IMR-90 (cell line): ENCODE measurements around the gene NADK.

Experiments used
- RFX5 ChIP-seq: IDR thresholded peaks from 2 replicates; pipeline ENCODE4 v1.8.0; 2012; ENCODE audit warnings: low read depth, mild to moderate bottlenecking, low read length, moderate library complexity
- SMC3 ChIP-seq: fragments of 150-350 bp; IDR thresholded peaks from 2 replicates; pipeline ENCODE4 v1.6.1; 2016; ENCODE audit warnings: low read depth, mild to moderate bottlenecking, antibody characterized with exemption, low read length, moderate library complexity
- TF ChIP-seq, protein P1 (sequence below): conservative IDR thresholded peaks from 2 replicates; pipeline ENCODE4 v1.5.1; 2012; ENCODE audit warnings: mild to moderate bottlenecking, low read depth, low read length, improper control_type of control experiment

DNA sequence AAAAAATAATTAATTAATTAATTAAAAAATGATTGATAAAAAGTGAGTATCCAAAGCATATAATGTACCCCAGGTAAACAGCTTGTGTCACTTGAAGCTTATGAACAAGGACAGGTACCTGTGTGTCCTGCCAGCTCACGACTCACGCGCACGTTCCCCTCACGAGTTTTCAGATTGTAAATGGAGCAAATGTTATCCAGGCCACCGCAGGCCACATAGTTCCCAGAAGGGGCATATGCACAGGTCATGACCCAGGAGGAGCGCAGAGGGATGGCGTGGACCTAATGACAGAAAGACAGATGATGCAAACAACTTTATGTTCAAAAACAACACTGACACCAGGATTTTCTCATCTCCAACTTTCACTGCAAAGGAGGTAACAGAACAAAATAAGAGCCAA, 26.0 kb upstream of the NADK start:
- TF ChIP-seq, protein P1, sequence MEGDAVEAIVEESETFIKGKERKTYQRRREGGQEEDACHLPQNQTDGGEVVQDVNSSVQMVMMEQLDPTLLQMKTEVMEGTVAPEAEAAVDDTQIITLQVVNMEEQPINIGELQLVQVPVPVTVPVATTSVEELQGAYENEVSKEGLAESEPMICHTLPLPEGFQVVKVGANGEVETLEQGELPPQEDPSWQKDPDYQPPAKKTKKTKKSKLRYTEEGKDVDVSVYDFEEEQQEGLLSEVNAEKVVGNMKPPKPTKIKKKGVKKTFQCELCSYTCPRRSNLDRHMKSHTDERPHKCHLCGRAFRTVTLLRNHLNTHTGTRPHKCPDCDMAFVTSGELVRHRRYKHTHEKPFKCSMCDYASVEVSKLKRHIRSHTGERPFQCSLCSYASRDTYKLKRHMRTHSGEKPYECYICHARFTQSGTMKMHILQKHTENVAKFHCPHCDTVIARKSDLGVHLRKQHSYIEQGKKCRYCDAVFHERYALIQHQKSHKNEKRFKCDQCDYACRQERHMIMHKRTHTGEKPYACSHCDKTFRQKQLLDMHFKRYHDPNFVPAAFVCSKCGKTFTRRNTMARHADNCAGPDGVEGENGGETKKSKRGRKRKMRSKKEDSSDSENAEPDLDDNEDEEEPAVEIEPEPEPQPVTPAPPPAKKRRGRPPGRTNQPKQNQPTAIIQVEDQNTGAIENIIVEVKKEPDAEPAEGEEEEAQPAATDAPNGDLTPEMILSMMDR: no peak
- TF ChIP-seq SMC3: no peak
- no peak for TF ChIP-seq RFX5
